Karpas-422 (cell line): Measurements from ENCODE around the gene AJUBA. TPM values are rescaled to one million over a fixed set of nuclear protein-coding genes. Genes with fewer than 3 reads are reported as not detected.

Experiments used
- DNase-seq: peaks from one replicate; pipeline ENCODE4 v3.0.0-alpha.2; 2015
- H2AFZ ChIP-seq: fragments of 200-600 bp; sonication (generic); 2 replicates; pipeline ENCODE4 v1.6.1; 2014; ENCODE audit warnings: antibody characterized with exemption, low read length, mixed read lengths
- H3K27ac ChIP-seq: fragments of 200-600 bp; sonication (generic); 2 replicates; pipeline ENCODE4 v1.5.1; 2014; ENCODE audit warnings: mild to moderate bottlenecking, low read length, moderate library complexity
- H3K27me3 ChIP-seq: fragments of 200-600 bp; sonication (generic); 2 replicates; pipeline ENCODE4 v1.6.1; 2014; ENCODE audit warnings: low read length, mixed read lengths
- H3K36me3 ChIP-seq: fragments of 200-600 bp; sonication (generic); 2 replicates; pipeline ENCODE4 v1.6.1; 2014; ENCODE audit warnings: low read length, mixed read lengths; ENCODE audit not compliant: insufficient read depth
- H3K4me1 ChIP-seq: fragments of 200-600 bp; sonication (generic); 2 replicates; pipeline ENCODE4 v1.6.1; 2014; ENCODE audit warnings: mild to moderate bottlenecking, low read length, mixed read lengths
- H3K4me2 ChIP-seq: fragments of 200-600 bp; sonication (generic); 2 replicates; pipeline ENCODE4 v1.6.1; 2014; ENCODE audit warnings: low read length, low read depth, mild to moderate bottlenecking; ENCODE audit not compliant: poor library complexity, severe bottlenecking
- H3K4me3 ChIP-seq: fragments of 200-600 bp; sonication (generic); 2 replicates; pipeline ENCODE4 v1.5.1; 2014; ENCODE audit warnings: mild to moderate bottlenecking, antibody characterized with exemption, low read length, mixed read lengths
- H3K79me2 ChIP-seq: fragments of 200-600 bp; sonication (generic); 2 replicates; pipeline ENCODE4 v1.6.1; 2014; ENCODE audit warnings: mild to moderate bottlenecking, low read length, mixed read lengths
- H3K9ac ChIP-seq: fragments of 200-600 bp; sonication (generic); 2 replicates; pipeline ENCODE4 v1.6.0; 2014; ENCODE audit warnings: low read length
- H3K9me2 ChIP-seq: fragments of 200-600 bp; sonication (generic), shearing (Covaris generic); replicated peaks from 2 replicates; pipeline ENCODE4 v1.6.0; 2014; ENCODE audit warnings: mild to moderate bottlenecking, low read length, moderate library complexity; ENCODE audit not compliant: insufficient read depth
- H3K9me3 ChIP-seq: fragments of 300-700, 200-600 bp; sonication (generic); 2 replicates; pipeline ENCODE4 v1.6.1; 2014; ENCODE audit warnings: low read length, mixed read lengths
- H4K20me1 ChIP-seq: fragments of 200-600 bp; sonication (generic); 2 replicates; pipeline ENCODE4 v1.6.1; 2014; ENCODE audit warnings: mild to moderate bottlenecking, antibody characterized with exemption, low read length, low read depth; ENCODE audit not compliant: insufficient read depth
- total RNA-seq: library from RNA; depleted of rRNA; stranded (reverse); fragments of >200 nt; shearing (Covaris generic); gene quantifications from 2 replicates; pipeline ENCODE4 v1.2.3, GENCODE V29; 2014; ENCODE audit warnings: low replicate concordance

AJUBA gene
- total RNA-seq, 1 experiment from 2014 or later = not detected

DNA sequence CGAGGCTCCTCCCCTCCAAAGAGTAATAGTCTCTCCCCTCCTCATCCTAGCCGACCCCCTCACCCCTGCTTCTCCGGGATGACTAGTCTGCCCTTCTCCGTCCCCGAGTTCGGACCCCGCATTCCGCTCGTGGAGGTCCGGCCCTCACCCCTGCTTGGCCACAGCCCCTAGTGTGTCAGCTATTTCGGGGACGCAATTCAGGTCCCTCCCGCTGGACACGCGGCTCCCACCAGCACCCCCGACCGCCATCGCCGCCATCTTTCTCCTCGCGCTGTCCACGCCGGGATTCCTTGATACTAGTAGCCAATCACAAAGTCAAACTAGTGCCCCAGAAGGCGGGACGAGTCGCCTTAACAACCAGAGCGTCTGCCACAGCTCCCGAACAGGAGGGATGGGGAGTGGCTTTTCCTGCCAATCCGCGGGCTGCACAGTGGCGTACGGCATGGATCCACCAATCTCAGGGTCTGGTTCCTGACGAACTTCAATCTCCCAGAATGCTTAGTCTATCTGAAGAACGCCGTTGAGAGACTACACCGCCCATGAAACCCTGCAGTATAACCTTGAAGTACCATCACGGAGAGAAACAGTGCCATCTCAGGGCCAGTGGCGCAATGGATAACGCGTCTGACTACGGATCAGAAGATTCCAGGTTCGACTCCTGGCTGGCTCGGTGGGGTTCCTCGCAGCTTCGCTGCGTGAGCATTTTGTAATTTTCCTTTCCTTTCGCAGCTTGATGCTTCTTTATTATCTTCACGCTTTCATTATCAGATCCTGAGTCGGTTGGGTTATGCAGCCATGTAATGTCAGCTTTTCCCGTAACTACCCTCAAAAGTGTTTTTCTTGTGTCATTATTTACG is 53.0 kb downstream of the AJUBA start, which contains the start of gene PRMT5:
Gene PRMT5, minus strand, starts transcription at position 273 of the 857 bp plus-strand sequence. Its CDS starts 15 bp downstream, at position 258.
- Histone ChIP-seq H2AFZ (peak within 1 kb of the TSS; percentile 93), H3K4me1 (peaks cover 35% of the 10 kb centered on the region), H3K36me3 (peaks cover 26% of the 10 kb centered on the region), H4K20me1 (no peaks in the 10 kb centered on the region), H3K9me3 (no peaks in the 10 kb centered on the region), H3K4me3 (peak within 1 kb of the TSS; percentile 84), H3K9ac (peak within 1 kb of the TSS; percentile 90), H3K9me2 (no peaks in the 10 kb centered on the region), H3K27ac (peak within 1 kb of the TSS; percentile 55), H3K27me3 (no peaks in the 10 kb centered on the region), H3K79me2 (peaks cover 36% of the 10 kb centered on the region), H3K4me2 (peak within 1 kb of the TSS; percentile 95)
- DNase-seq = peak; percentile 100

DNA sequence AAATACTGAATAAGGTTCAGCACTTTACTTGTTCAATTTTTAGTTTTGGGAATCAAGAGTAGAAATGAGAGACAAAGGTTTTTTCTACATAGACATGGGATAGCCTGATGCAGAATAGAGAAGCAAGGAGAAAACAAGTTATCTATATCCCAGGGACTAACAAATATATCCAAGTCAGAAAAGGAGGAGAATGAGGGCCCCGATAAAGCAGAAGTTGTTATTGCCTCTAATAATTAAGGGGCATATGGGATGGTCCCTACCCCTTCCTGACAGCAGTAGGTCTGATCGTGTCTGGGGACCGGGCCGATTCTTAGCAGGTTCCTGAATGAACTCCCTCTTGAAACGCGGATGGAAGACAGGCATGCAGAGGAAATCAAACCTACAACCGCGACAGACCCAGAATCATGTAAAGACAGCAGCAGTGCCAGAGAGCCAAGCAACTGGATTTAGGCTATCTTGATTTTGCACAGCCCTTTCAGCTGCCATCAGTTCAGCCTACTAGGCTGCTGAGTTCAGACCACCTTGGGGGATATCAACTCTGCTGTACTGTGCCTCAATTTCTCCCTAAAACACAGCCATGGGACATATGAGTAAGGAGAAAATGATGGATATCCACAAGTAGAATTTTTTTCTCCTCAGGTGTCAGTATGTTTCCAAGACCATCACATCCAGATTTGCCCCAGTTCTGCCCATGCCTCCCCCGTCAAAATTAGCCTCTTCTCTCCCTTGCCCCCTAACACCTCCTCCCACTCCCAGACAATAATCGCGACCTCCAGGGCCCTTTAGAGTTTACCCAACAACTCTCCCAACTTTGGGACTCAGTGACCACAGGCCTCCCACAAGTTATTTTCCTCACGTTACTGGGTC is 53.9 kb downstream of the AJUBA start:
- H4K20me1 ChIP-seq = no peaks in the 10 kb centered on the region
- no peaks in the 10 kb centered on the region for H3K9me3 ChIP-seq
- H3K4me2 ChIP-seq = peak overlapping the region; percentile 95
- H3K27me3 ChIP-seq = no peaks in the 10 kb centered on the region
- peak overlapping the region; percentile 27; the same call in 1 of the 2 replicates for H2AFZ ChIP-seq
- H3K27ac ChIP-seq = peak overlapping the region; percentile 55
- H3K36me3 ChIP-seq = peaks cover 30% of the 10 kb centered on the region
- H3K4me3 ChIP-seq = peak overlapping the region; percentile 84
- peaks cover 36% of the 10 kb centered on the region for H3K79me2 ChIP-seq
- DNase-seq = peak; percentile 64
- H3K9ac ChIP-seq = peak overlapping the region; percentile 90
- H3K4me1 ChIP-seq = peaks cover 35% of the 10 kb centered on the region
- no peaks in the 10 kb centered on the region for H3K9me2 ChIP-seq

DNA sequence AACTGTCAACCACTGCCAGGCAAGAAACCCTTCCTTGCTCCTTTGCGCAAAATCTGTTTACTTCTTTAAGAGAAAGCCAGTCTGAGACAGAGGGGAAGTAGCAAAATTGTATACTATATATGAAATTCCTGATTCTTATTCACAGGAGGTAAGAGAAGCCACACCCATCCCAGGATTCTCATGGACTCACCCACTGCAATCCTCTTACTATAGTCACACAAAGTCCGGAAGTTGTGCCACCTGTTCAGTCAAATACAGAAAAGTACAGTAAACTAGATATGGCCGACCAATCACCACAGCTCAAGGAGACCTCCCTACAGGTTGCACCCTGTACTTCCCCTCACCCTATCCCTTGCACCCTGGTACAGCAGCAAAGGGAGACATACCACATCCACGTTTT is 56.0 kb downstream of the AJUBA start:
- no peak overlapping the region; the same call in 1 of the 2 replicates for H3K4me3 ChIP-seq
- H3K27me3 ChIP-seq = no peaks in the 10 kb centered on the region
- peaks cover 35% of the 10 kb centered on the region for H3K4me1 ChIP-seq
- peak overlapping the region; percentile 28 for H3K27ac ChIP-seq
- no peaks in the 10 kb centered on the region for H3K9me3 ChIP-seq
- peaks cover 36% of the 10 kb centered on the region for H3K79me2 ChIP-seq
- H3K36me3 ChIP-seq = peaks cover 39% of the 10 kb centered on the region
- H3K9me2 ChIP-seq = no peaks in the 10 kb centered on the region
- no peak overlapping the region for H3K9ac ChIP-seq
- H4K20me1 ChIP-seq = no peaks in the 10 kb centered on the region
- no peak for DNase-seq
- no peak overlapping the region for H2AFZ ChIP-seq
- H3K4me2 ChIP-seq = peak overlapping the region; percentile 95

DNA sequence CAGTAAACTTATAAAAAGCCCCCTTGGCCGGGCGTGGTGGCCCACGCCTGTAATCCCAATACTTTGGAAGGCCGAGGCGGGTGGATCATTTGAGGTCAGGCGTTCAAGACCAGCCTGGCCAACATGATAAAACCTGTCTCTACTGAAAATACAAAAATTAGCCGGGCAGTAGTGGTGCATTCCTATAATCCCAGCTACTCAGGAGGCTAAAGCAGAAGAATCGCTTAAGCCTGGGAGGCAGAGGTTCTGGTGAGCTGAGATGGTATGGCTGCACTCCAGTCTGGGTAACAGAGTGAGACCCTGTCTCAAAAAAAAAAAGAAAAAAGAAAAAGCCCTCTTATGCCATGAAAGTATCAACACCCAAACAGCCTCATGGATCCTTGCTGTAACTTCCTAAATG is 56.8 kb downstream of the AJUBA start:
- Histone ChIP-seq H4K20me1 (no peaks in the 10 kb centered on the region), H3K27ac (no peak overlapping the region), H3K27me3 (no peaks in the 10 kb centered on the region), H3K4me1 (peaks cover 43% of the 10 kb centered on the region), H3K79me2 (peaks cover 36% of the 10 kb centered on the region), H3K9ac (no peak overlapping the region), H2AFZ (no peak overlapping the region), H3K36me3 (peaks cover 44% of the 10 kb centered on the region), H3K9me2 (no peaks in the 10 kb centered on the region), H3K9me3 (no peaks in the 10 kb centered on the region), H3K4me3 (no peak overlapping the region), H3K4me2 (peak overlapping the region; percentile 95)
- DNase-seq = no peak

DNA sequence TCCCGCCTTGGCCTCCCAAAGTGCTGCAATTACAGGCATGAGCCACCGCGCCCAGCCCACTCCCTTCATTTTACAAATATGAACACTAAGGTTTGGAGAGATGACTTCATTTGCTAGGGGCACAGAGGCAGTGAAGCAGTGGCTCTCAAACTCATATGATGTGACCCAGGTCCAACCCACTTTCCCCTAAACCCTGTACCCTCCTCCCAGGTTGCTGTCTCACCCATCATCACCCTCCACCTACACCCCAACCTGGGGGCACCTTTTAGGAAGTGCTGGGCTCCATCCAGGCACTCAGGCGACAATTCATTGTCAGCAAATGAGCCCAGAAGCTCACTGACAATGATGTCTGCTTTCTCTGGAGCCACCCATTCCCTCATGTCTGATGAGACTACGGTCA is 58.6 kb downstream of the AJUBA start:
- Histone ChIP-seq H3K27ac (no peak overlapping the region), H4K20me1 (no peaks in the 10 kb centered on the region), H3K4me1 (peaks cover 48% of the 10 kb centered on the region), H3K4me3 (no peak overlapping the region), H3K79me2 (peaks cover 32% of the 10 kb centered on the region), H3K9ac (no peak overlapping the region), H3K27me3 (no peaks in the 10 kb centered on the region), H3K9me3 (no peaks in the 10 kb centered on the region), H2AFZ (no peak overlapping the region), H3K4me2 (no peak overlapping the region), H3K36me3 (peaks cover 46% of the 10 kb centered on the region), H3K9me2 (no peaks in the 10 kb centered on the region)
- no peak for DNase-seq

DNA sequence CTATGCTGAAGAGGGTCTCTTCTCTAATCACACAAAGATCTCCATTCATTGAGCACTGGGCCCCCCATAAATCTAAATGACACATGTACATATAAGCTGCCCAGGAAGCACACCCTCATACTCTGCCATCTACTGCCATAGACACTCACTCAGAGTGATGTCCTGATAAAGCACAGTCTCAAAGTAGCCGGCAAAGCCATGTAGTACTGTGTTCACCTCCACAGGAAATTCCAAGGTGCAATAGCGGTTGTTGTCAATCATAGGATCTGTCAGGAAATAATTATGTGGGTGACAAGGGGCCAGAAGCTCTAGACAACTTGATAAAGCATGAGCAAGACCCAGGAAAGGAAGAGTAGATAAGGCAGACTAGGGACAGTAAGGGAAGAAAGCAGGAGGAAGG is 60.1 kb downstream of the AJUBA start:
- no peaks in the 10 kb centered on the region for H3K27me3 ChIP-seq
- H3K9me2 ChIP-seq = no peaks in the 10 kb centered on the region
- peaks cover 44% of the 10 kb centered on the region for H3K36me3 ChIP-seq
- H3K9me3 ChIP-seq = no peaks in the 10 kb centered on the region
- peaks cover 44% of the 10 kb centered on the region for H3K4me1 ChIP-seq
- no peak overlapping the region for H3K27ac ChIP-seq
- H2AFZ ChIP-seq = no peak overlapping the region
- no peak overlapping the region for H3K4me2 ChIP-seq
- H3K9ac ChIP-seq = no peak overlapping the region
- H3K4me3 ChIP-seq = no peak overlapping the region
- H4K20me1 ChIP-seq = no peaks in the 10 kb centered on the region
- no peak for DNase-seq
- H3K79me2 ChIP-seq = peaks cover 30% of the 10 kb centered on the region
